CD4-positive, alpha-beta T cell treated with Interleukin-21 for 1 hour (primary cell): Measurements from ENCODE around the gene PRKG1.
"Not testable (repeated sequence)": the region's sequence is repeated elsewhere in the genome, so short reads cannot be mapped to it uniquely, and the experiment has no call there.

Experiments used
- DNase-seq: peaks from one replicate; pipeline ENCODE4 v3.0.0-alpha.2; 2020

PRKG1 gene

GRCh38 chr10:51729822-51730555, 655.7 kb downstream of the PRKG1 start:
- no peak for DNase-seq

- DNase-seq, result no peak
These were observed 658.8 kb downstream of the PRKG1 start for GRCh38 chr10:51733057-51733456.

- DNase-seq, result no peak
These were observed 668.9 kb downstream of the PRKG1 start for GRCh38 chr10:51743146-51743545.

- no peak for DNase-seq
These were observed 670.1 kb downstream of the PRKG1 start for GRCh38 chr10:51744235-51745000.

- DNase-seq, result no peak
These were observed 671.1 kb downstream of the PRKG1 start for GRCh38 chr10:51745397-51745796.

- DNase-seq, result no peak
These were observed 672.9 kb downstream of the PRKG1 start for GRCh38 chr10:51747216-51747615.

- DNase-seq, result no peak
These were observed 674.7 kb downstream of the PRKG1 start for GRCh38 chr10:51748959-51749358.

- DNase-seq, result no peak
These were observed 684.1 kb downstream of the PRKG1 start for GRCh38 chr10:51758366-51758765.

GRCh38 chr10:51758838-51759237, 684.6 kb downstream of the PRKG1 start:
- not testable (repeated sequence) for DNase-seq

- no peak for DNase-seq
These were observed 685.7 kb downstream of the PRKG1 start for GRCh38 chr10:51759896-51760534.

GRCh38 chr10:51760864-51761640, 686.8 kb downstream of the PRKG1 start:
- no peak for DNase-seq

GRCh38 chr10:51763746-51764145, 689.5 kb downstream of the PRKG1 start:
- DNase-seq, result no peak

- no peak for DNase-seq
These were observed 691.1 kb downstream of the PRKG1 start for GRCh38 chr10:51765284-51765971.

GRCh38 chr10:51766423-51767102, 692.3 kb downstream of the PRKG1 start:
- DNase-seq, result no peak

GRCh38 chr10:51767103-51767763, 692.9 kb downstream of the PRKG1 start:
- no peak for DNase-seq

- no peak for DNase-seq
These were observed 694.7 kb downstream of the PRKG1 start for GRCh38 chr10:51768886-51769465.

- no peak for DNase-seq
These were observed 696.4 kb downstream of the PRKG1 start for GRCh38 chr10:51770709-51771108.

- no peak for DNase-seq
These were observed 698.1 kb downstream of the PRKG1 start for GRCh38 chr10:51772387-51772786.

- DNase-seq, result no peak
These were observed 699.4 kb downstream of the PRKG1 start for GRCh38 chr10:51773681-51774080.

GRCh38 chr10:51783941-51784340, 709.7 kb downstream of the PRKG1 start:
- no peak for DNase-seq
